HEK293 (cell line): ENCODE results near the gene CCNG2.

ENCODE experiments used
- GLIS1 ChIP-seq: fragments of 450-650 bp; formaldehyde crosslinking; IDR thresholded peaks from 2 replicates; pipeline ENCODE4 v1.5.1; 2016; ENCODE audit warnings: missing biosample characterization, missing genetic modification characterization
- GLIS2 ChIP-seq: fragments of 450-650 bp; formaldehyde crosslinking; IDR thresholded peaks from 2 replicates; pipeline ENCODE4 v1.5.1; 2016; ENCODE audit warnings: missing biosample characterization, missing genetic modification characterization
- KLF1 ChIP-seq: fragments of 450-650 bp; formaldehyde crosslinking; IDR thresholded peaks from 2 replicates; pipeline ENCODE4 v1.5.1; 2016; ENCODE audit warnings: missing biosample characterization, missing genetic modification characterization
- ZBTB20 ChIP-seq: fragments of 450-650 bp; formaldehyde crosslinking; IDR thresholded peaks from 2 replicates; pipeline ENCODE4 v1.5.1; 2016; ENCODE audit warnings: missing biosample characterization, missing genetic modification characterization
- ZBTB48 ChIP-seq: fragments of 450-650 bp; formaldehyde crosslinking; IDR thresholded peaks from 2 replicates; pipeline ENCODE4 v1.5.1; 2016; ENCODE audit warnings: missing biosample characterization, missing genetic modification characterization
- ZFHX2 ChIP-seq: fragments of 450-650 bp; formaldehyde crosslinking; conservative IDR thresholded peaks from 2 replicates; pipeline ENCODE4 v1.5.1; 2016; ENCODE audit warnings: missing biosample characterization, missing genetic modification characterization
- ZFP3 ChIP-seq: fragments of 450-650 bp; formaldehyde crosslinking; IDR thresholded peaks from 2 replicates; pipeline ENCODE4 v1.5.1; 2016; ENCODE audit warnings: low read depth, missing biosample characterization, missing genetic modification characterization
- ZFP37 ChIP-seq: fragments of 450-650 bp; formaldehyde crosslinking; IDR thresholded peaks from 2 replicates; pipeline ENCODE4 v1.5.1; 2016; ENCODE audit warnings: missing biosample characterization, missing genetic modification characterization
- ZNF121 ChIP-seq: fragments of 450-650 bp; formaldehyde crosslinking; IDR thresholded peaks from 2 replicates; pipeline ENCODE4 v1.5.1; 2016; ENCODE audit warnings: missing biosample characterization, missing genetic modification characterization
- ZNF157 ChIP-seq: fragments of 450-650 bp; formaldehyde crosslinking; IDR thresholded peaks from 2 replicates; pipeline ENCODE4 v1.5.1; 2016; ENCODE audit warnings: missing biosample characterization, missing genetic modification characterization
- ZNF366 ChIP-seq: fragments of 450-650 bp; formaldehyde crosslinking; conservative IDR thresholded peaks from 2 replicates; pipeline ENCODE4 v1.5.1; 2016; ENCODE audit warnings: missing biosample characterization, missing genetic modification characterization
- ZNF514 ChIP-seq: fragments of 450-650 bp; formaldehyde crosslinking; IDR thresholded peaks from 2 replicates; pipeline ENCODE4 v1.5.1; 2016; ENCODE audit warnings: missing biosample characterization, missing genetic modification characterization
- ZNF600 ChIP-seq: fragments of 450-650 bp; formaldehyde crosslinking; IDR thresholded peaks from 2 replicates; pipeline ENCODE4 v1.5.1; 2016; ENCODE audit warnings: missing biosample characterization, missing genetic modification characterization
- ZNF664 ChIP-seq: fragments of 450-650 bp; formaldehyde crosslinking; IDR thresholded peaks from 2 replicates; pipeline ENCODE4 v1.5.1; 2016; ENCODE audit warnings: missing biosample characterization, missing genetic modification characterization
- ZNF747 ChIP-seq: fragments of 450-650 bp; formaldehyde crosslinking; IDR thresholded peaks from 2 replicates; pipeline ENCODE4 v1.5.1; 2016; ENCODE audit warnings: missing biosample characterization, missing genetic modification characterization
- ZNF777 ChIP-seq: fragments of 450-650 bp; formaldehyde crosslinking; IDR thresholded peaks from 2 replicates; pipeline ENCODE4 v1.5.1; 2017; ENCODE audit warnings: missing biosample characterization, missing genetic modification characterization, borderline replicate concordance
- ZNF785 ChIP-seq: fragments of 450-650 bp; formaldehyde crosslinking; IDR thresholded peaks from 2 replicates; pipeline ENCODE4 v1.5.1; 2016; ENCODE audit warnings: missing biosample characterization, missing genetic modification characterization
- ZXDB ChIP-seq: fragments of 450-650 bp; formaldehyde crosslinking; IDR thresholded peaks from 2 replicates; pipeline ENCODE4 v1.5.1; 2016; ENCODE audit warnings: missing biosample characterization, missing genetic modification characterization
- TF ChIP-seq, protein P1 (sequence below): fragments of 450-650 bp; formaldehyde crosslinking; IDR thresholded peaks from 2 replicates; pipeline ENCODE4 v1.5.1; 2016; ENCODE audit warnings: missing biosample characterization, missing genetic modification characterization
- TF ChIP-seq, protein P2 (sequence below): fragments of 450-650 bp; formaldehyde crosslinking; IDR thresholded peaks from 2 replicates; pipeline ENCODE4 v1.5.1; 2017; ENCODE audit warnings: missing biosample characterization, missing genetic modification characterization
- TF ChIP-seq, protein P3 (sequence below): fragments of 450-650 bp; formaldehyde crosslinking; IDR thresholded peaks from 2 replicates; pipeline ENCODE4 v1.5.1; 2016; ENCODE audit warnings: missing biosample characterization, missing genetic modification characterization
- TF ChIP-seq, protein P4 (sequence below): fragments of 450-650 bp; formaldehyde crosslinking; IDR thresholded peaks from 2 replicates; pipeline ENCODE4 v1.5.1; 2016; ENCODE audit warnings: missing biosample characterization, missing genetic modification characterization
- TF ChIP-seq, protein P5 (sequence below): fragments of 450-650 bp; formaldehyde crosslinking; IDR thresholded peaks from 2 replicates; pipeline ENCODE4 v1.5.1; 2017; ENCODE audit warnings: missing biosample characterization, missing genetic modification characterization
- TF ChIP-seq, protein P6 (sequence below): fragments of 450-650 bp; formaldehyde crosslinking; IDR thresholded peaks from 2 replicates; pipeline ENCODE4 v1.5.1; 2016; ENCODE audit warnings: missing biosample characterization, missing genetic modification characterization
- TF ChIP-seq, protein P7 (sequence below): fragments of 450-650 bp; formaldehyde crosslinking; conservative IDR thresholded peaks from 2 replicates; pipeline ENCODE4 v1.5.1; 2016; ENCODE audit warnings: low read depth, missing biosample characterization, missing genetic modification characterization

Gene CCNG2

DNA sequence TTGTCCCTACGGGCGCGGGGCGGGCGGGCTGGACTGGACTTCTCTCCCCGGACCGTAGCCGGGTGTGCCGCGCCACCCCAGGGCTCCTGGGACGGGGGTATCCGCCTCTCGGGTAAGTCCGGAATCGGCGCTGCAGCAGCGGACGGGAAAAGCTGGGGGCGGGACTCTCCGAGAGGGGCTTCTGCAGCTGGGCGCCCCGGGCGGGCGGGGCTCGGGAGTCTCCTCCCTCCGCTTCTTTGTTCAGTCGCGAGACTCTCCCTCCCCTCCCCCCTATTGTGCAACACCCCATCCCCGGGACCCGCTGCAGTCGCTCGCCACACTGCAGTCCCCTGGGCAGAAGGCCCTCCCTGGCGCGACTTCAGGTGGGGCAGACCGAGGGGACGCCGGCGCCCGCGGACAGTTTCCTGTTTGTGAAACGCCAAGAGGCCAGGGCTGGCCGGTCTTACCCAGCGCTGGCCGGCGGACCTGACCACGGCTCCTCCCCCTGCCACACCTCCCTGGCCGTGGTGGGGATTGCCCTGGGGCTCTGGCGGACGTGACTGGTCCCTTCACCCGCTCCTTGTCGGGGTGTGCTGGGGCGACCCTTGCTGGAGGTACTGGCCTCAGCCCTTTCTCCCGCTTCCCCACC, 966 bp downstream of the CCNG2 start (continued):
- TF ChIP-seq ZNF366 (tag by site-specific recombination) = no peak
- no peak for TF ChIP-seq ZNF777 (tag by site-specific recombination)
- no peak for TF ChIP-seq ZNF121 (tag by site-specific recombination)
- TF ChIP-seq, protein P1, sequence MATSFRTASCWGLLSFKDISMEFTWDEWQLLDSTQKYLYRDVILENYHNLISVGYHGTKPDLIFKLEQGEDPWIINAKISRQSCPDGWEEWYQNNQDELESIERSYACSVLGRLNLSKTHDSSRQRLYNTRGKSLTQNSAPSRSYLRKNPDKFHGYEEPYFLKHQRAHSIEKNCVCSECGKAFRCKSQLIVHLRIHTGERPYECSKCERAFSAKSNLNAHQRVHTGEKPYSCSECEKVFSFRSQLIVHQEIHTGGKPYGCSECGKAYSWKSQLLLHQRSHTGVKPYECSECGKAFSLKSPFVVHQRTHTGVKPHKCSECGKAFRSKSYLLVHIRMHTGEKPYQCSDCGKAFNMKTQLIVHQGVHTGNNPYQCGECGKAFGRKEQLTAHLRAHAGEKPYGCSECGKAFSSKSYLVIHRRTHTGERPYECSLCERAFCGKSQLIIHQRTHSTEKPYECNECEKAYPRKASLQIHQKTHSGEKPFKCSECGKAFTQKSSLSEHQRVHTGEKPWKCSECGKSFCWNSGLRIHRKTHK (tag by site-specific recombination) = no peak
- TF ChIP-seq, protein P2, sequence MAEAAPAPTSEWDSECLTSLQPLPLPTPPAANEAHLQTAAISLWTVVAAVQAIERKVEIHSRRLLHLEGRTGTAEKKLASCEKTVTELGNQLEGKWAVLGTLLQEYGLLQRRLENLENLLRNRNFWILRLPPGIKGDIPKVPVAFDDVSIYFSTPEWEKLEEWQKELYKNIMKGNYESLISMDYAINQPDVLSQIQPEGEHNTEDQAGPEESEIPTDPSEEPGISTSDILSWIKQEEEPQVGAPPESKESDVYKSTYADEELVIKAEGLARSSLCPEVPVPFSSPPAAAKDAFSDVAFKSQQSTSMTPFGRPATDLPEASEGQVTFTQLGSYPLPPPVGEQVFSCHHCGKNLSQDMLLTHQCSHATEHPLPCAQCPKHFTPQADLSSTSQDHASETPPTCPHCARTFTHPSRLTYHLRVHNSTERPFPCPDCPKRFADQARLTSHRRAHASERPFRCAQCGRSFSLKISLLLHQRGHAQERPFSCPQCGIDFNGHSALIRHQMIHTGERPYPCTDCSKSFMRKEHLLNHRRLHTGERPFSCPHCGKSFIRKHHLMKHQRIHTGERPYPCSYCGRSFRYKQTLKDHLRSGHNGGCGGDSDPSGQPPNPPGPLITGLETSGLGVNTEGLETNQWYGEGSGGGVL (tag by site-specific recombination) = peak; percentile 46
- no peak for TF ChIP-seq ZNF514 (tag by site-specific recombination)
- TF ChIP-seq ZBTB20 (tag by site-specific recombination) = peak; percentile 61
- TF ChIP-seq ZNF600 (tag by site-specific recombination) = peak; percentile 84
- TF ChIP-seq, protein P3, sequence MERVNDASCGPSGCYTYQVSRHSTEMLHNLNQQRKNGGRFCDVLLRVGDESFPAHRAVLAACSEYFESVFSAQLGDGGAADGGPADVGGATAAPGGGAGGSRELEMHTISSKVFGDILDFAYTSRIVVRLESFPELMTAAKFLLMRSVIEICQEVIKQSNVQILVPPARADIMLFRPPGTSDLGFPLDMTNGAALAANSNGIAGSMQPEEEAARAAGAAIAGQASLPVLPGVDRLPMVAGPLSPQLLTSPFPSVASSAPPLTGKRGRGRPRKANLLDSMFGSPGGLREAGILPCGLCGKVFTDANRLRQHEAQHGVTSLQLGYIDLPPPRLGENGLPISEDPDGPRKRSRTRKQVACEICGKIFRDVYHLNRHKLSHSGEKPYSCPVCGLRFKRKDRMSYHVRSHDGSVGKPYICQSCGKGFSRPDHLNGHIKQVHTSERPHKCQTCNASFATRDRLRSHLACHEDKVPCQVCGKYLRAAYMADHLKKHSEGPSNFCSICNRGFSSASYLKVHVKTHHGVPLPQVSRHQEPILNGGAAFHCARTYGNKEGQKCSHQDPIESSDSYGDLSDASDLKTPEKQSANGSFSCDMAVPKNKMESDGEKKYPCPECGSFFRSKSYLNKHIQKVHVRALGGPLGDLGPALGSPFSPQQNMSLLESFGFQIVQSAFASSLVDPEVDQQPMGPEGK = peak; percentile 29; the same call in 1 of the 2 replicates
- TF ChIP-seq KLF1 (tag by site-specific recombination) = no peak
- peak; percentile 52; the same call in 1 of the 2 replicates for TF ChIP-seq ZBTB48 (tag by site-specific recombination)
- TF ChIP-seq, protein P4, sequence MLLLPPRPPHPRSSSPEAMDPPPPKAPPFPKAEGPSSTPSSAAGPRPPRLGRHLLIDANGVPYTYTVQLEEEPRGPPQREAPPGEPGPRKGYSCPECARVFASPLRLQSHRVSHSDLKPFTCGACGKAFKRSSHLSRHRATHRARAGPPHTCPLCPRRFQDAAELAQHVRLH (tag by site-specific recombination) = no peak
- no peak for TF ChIP-seq ZFP3
- TF ChIP-seq ZXDB (tag by site-specific recombination) = no peak
- no peak for TF ChIP-seq ZNF785
- no peak for TF ChIP-seq ZNF157
- no peak for TF ChIP-seq ZFP37
- no peak for TF ChIP-seq ZFHX2
- TF ChIP-seq, protein P5, sequence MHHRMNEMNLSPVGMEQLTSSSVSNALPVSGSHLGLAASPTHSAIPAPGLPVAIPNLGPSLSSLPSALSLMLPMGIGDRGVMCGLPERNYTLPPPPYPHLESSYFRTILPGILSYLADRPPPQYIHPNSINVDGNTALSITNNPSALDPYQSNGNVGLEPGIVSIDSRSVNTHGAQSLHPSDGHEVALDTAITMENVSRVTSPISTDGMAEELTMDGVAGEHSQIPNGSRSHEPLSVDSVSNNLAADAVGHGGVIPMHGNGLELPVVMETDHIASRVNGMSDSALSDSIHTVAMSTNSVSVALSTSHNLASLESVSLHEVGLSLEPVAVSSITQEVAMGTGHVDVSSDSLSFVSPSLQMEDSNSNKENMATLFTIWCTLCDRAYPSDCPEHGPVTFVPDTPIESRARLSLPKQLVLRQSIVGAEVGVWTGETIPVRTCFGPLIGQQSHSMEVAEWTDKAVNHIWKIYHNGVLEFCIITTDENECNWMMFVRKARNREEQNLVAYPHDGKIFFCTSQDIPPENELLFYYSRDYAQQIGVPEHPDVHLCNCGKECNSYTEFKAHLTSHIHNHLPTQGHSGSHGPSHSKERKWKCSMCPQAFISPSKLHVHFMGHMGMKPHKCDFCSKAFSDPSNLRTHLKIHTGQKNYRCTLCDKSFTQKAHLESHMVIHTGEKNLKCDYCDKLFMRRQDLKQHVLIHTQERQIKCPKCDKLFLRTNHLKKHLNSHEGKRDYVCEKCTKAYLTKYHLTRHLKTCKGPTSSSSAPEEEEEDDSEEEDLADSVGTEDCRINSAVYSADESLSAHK (tag by site-specific recombination) = no peak
- TF ChIP-seq GLIS1 (tag by site-specific recombination) = peak; percentile 95
- TF ChIP-seq, protein P6, sequence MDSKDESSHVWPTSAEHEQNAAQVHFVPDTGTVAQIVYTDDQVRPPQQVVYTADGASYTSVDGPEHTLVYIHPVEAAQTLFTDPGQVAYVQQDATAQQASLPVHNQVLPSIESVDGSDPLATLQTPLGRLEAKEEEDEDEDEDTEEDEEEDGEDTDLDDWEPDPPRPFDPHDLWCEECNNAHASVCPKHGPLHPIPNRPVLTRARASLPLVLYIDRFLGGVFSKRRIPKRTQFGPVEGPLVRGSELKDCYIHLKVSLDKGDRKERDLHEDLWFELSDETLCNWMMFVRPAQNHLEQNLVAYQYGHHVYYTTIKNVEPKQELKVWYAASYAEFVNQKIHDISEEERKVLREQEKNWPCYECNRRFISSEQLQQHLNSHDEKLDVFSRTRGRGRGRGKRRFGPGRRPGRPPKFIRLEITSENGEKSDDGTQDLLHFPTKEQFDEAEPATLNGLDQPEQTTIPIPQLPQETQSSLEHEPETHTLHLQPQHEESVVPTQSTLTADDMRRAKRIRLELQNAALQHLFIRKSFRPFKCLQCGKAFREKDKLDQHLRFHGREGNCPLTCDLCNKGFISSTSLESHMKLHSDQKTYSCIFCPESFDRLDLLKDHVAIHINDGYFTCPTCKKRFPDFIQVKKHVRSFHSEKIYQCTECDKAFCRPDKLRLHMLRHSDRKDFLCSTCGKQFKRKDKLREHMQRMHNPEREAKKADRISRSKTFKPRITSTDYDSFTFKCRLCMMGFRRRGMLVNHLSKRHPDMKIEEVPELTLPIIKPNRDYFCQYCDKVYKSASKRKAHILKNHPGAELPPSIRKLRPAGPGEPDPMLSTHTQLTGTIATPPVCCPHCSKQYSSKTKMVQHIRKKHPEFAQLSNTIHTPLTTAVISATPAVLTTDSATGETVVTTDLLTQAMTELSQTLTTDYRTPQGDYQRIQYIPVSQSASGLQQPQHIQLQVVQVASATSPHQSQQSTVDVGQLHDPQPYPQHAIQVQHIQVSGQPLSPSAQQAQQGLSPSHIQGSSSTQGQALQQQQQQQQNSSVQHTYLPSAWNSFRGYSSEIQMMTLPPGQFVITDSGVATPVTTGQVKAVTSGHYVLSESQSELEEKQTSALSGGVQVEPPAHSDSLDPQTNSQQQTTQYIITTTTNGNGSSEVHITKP (tag by site-specific recombination) = 0 out of 2 replicates have a peak, but pooled peaks have one; percentile 14
- TF ChIP-seq, protein P7, sequence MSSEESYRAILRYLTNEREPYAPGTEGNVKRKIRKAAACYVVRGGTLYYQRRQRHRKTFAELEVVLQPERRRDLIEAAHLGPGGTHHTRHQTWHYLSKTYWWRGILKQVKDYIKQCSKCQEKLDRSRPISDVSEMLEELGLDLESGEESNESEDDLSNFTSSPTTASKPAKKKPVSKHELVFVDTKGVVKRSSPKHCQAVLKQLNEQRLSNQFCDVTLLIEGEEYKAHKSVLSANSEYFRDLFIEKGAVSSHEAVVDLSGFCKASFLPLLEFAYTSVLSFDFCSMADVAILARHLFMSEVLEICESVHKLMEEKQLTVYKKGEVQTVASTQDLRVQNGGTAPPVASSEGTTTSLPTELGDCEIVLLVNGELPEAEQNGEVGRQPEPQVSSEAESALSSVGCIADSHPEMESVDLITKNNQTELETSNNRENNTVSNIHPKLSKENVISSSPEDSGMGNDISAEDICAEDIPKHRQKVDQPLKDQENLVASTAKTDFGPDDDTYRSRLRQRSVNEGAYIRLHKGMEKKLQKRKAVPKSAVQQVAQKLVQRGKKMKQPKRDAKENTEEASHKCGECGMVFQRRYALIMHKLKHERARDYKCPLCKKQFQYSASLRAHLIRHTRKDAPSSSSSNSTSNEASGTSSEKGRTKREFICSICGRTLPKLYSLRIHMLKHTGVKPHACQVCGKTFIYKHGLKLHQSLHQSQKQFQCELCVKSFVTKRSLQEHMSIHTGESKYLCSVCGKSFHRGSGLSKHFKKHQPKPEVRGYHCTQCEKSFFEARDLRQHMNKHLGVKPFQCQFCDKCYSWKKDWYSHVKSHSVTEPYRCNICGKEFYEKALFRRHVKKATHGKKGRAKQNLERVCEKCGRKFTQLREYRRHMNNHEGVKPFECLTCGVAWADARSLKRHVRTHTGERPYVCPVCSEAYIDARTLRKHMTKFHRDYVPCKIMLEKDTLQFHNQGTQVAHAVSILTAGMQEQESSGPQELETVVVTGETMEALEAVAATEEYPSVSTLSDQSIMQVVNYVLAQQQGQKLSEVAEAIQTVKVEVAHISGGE (tag by site-specific recombination) = peak; percentile 69
- peak; percentile 78 for TF ChIP-seq GLIS2
- TF ChIP-seq ZNF664 = no peak
- TF ChIP-seq ZNF747 (tag by site-specific recombination) = no peak
